Measurements from ENCODE around the gene ITGB7.
"Not testable (repeated sequence)": the region's sequence is repeated elsewhere in the genome, so short reads cannot be mapped to it uniquely, and the experiment has no call there.

The ITGB7 gene

GRCh38 chr12:53217051-53217930 lies 10.2 kb upstream of the ITGB7 start:
- ATAC-seq (no peak), DNase-seq (peak; percentile 78)

GRCh38 chr12:53215497-53215896 lies 8.4 kb upstream of the ITGB7 start:
- DNase-seq (no peak), ATAC-seq (no peak)

GRCh38 chr12:53214687-53215455 lies 7.8 kb upstream of the ITGB7 start:
- no peak for ATAC-seq
- DNase-seq, result no peak

DNA sequence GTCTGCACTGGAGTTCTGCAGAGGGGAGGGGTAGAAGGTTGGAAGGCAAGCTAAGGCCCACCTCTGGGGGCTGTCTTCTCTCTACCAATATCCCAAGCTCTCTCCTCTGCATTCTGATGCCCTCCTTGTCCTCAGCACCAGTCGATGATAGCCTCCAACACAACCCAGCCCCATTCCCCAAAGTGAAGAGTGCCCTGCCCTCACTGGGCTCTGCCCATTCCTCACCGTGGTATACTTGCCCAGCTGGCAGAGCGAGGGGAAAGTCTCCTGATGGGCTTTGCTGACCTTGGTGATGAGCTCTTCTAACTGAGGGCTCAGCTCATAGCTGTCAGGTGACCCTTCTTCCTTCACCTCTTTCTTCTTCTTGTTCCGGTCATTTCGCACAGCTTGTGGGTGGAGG lies 7.2 kb upstream of the ITGB7 start:
- no peak for DNase-seq
- ATAC-seq, result no peak

- peak; percentile 62 for ATAC-seq
- peak; percentile 92 for DNase-seq
Observed at GRCh38 chr12:53213348-53213747, 6.3 kb upstream of the ITGB7 start.

DNA sequence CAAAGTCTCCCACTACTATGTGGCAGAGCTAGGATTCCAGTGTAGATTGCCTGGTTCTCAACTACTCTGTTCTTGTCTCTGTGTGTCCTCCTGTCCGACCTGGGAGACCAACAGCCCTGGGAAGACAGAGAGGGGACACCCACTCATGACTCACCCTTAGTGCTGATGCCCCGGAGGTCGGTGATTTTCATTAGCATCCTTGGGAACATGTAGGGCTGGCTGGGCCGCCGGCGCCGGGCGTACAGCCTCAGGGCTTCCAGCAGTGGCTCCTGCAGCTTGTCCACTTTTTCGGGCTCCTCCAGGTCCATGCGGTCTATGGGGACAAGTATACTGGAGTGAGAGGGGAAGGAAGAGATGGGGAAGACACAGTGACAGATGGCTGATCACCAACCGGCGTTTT lies 5.9 kb upstream of the ITGB7 start:
- DNase-seq (no peak), ATAC-seq (no peak)

- no peak for ATAC-seq
- DNase-seq, result peak; percentile 49
Observed at GRCh38 chr12:53211476-53212381, 4.7 kb upstream of the ITGB7 start.

- DNase-seq, result no peak
Observed at GRCh38 chr12:53210843-53211242, 3.8 kb upstream of the ITGB7 start.

GRCh38 chr12:53208877-53209463 lies 1.9 kb upstream of the ITGB7 start:
- peak; percentile 50 for DNase-seq
- ATAC-seq, result peak; percentile 25

More at GRCh38 chr12:53210843-53211242, 3.8 kb upstream of the ITGB7 start:
- ATAC-seq, result no peak

GRCh38 chr12:53208435-53208834 lies 1.4 kb upstream of the ITGB7 start:
- DNase-seq, result no peak
- no peak for ATAC-seq

DNA sequence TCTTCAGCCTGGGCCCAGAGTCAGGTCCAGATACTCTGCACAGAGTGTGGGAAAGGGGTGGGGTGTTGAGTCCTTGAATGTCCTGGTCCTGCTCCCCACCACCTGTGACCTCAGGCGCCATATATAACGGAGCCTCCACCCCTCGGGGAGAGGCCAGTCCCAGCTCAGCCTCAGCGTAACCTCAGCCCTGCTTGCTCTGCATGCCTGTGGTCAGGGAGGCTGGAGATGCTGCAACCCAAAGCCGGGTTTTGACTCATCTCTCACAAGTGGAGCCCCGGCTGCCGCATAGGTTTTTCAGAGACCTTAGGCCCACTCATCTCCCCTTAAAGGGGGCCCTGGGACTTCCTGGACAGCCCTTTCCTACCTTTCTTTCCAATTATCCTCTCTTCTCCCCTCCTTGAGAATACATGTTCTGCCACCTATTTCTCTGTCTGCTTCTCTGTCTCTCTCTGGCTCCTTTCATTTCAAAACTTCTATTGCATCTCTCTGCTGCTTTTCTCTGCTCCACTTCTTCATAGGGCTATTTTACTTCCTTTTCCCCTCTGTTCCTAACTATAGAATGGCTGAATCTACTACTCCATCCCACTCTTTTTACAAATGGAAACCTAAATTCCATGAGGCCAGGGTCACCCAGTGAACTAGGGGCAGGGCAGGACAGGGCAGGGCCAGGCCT lies 1.2 kb downstream of the ITGB7 start:
- peak; percentile 87 for DNase-seq
- ATAC-seq, result peak; percentile 86

GRCh38 chr12:53204351-53204750 lies 2.7 kb downstream of the ITGB7 start:
- no peak for DNase-seq
- ATAC-seq, result no peak

- not testable (repeated sequence) for DNase-seq, ATAC-seq
Observed at GRCh38 chr12:53202316-53202715, 4.7 kb downstream of the ITGB7 start.

DNA sequence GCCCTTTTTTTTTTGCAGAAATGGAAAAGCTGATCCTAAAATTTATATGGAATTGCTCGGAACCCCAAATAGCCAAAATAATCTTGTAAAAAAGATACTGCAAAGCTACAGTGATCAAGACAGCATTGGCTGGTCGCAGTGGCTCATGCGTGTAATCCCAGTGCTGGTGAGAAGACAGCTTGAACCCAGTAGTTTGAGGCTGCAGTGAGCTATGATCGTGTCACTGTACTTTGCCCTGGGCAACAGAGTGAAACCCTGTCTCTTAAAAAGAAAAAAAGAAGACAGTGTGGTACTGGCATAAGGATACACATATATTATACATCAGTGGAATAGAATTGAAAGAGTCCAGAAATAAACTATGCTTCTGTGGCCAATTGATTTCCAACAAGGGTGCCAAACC lies 5.4 kb downstream of the ITGB7 start:
- DNase-seq (no peak), ATAC-seq (no peak)

DNA sequence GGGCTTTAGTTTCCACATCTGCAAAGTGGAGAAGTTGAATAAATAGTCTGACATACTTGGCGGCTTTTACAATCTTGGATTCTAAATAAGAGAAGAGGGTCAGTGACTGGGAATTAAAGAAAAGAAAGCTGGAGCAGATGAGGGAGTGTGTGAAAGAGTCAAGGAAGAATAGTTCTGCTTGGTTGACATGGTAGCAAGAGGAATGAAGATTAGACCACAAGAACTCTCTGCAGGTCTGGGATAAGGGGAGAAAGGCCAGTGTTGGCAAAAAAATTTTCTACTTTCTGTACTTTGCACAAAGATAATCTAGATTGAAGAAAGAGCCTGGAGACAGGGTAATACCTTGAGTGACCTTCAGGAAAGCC lies 5.9 kb downstream of the ITGB7 start:
- no peak for ATAC-seq
- DNase-seq, result no peak

DNA sequence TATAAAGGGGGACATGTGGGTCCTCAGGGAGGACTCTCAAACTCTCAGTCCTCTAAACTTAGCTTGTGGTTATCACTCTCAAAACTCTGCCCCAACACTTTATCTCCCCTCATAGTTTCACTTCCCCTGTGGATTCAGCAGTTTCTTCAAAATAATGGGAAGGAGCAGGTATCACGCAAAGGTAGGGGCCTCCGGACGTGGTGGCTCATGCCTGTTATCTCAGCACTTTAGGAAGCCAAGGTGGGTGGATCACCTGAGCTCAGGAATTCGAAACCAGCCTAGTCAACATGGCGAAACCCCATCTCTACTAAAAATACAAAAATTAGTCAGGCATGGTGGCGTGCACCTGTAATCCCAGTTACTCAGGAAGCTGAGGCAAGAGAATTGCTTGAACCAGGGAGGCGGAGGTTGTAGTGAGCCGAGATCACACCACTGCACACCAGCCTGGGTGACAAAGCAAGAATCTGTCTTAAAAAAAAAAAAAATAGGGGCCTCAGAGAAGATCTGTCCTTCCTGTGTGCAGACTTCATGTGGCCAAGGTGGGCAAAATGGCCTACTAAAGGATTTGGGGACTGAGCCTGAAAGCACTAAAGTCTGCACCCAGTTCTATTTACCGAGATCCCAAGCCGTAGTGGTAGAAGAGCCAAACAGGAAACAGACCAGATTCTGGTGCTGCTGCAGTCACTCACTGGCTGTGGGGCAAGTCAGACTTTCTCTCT lies 6.4 kb downstream of the ITGB7 start:
- no peak for DNase-seq

GRCh38 chr12:53200107-53200457 lies 7.0 kb downstream of the ITGB7 start:
- no peak for ATAC-seq
- DNase-seq, result no peak

More for the DNA sequence above, 6.4 kb downstream of the ITGB7 start:
- peak; percentile 25 for ATAC-seq

GRCh38 chr12:53199700-53200099 lies 7.4 kb downstream of the ITGB7 start:
- ATAC-seq (no peak), DNase-seq (no peak)

DNA sequence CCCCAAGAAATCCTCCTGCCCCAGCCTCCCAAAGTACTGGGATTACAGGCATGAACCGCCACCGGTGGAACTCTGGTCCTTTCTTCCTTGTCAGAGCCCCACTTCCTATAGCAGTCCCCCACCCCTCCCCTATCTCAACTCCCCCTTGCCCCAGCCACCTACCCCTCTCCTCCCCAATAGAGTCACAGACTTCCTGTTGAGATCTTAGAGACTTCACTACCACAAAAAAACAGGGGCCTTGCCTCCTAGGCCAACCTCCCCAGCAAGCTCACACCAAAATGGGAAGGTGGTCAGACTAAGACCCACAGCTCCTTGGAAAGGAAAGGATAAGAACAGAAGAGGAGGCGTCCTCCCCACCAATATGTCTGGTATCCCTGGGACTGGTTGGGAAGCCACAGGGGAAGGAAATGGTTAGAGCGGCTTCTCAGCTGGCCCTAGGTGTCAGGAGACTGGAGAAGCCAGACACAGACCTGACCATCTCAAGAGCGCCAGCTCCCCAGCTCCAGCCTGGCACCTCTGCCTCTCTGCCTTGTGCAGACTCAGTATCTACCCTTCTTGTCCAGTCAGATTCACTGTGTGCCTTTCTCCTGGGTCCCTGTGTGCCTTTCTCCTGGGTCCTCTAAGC lies 8.5 kb downstream of the ITGB7 start:
- no peak for ATAC-seq
- no peak for DNase-seq

DNA sequence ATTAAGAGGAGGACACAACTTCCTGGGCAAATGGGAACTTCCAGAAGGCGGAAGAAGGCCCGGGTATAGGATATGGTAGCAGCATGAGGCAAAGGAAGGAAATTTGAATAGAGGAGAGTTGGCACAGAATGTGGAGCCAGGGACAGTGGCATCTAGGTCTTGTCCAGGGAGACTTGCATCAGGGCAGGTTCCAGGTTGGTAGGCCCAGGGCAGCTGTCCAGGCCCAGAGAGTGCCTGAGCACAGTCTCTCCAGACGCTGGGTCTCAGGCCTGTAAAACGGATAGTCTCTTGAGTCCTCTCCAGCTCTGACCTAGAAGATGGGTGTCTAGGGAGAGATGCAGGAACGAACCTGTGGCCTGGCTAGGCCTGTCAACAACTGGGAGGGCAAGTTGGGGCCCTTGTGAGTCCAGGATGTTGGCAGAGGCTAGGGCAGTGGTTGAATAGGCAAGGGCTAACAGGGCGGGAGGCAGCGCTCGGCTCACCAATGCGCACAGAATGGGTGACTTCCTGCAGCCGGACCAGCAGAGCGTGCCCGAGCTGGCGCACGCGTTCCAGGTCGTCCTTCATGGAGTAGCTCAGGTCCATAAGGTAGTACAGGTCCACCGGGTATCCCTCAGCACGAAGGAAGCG lies 9.9 kb downstream of the ITGB7 start:
- DNase-seq (no peak), ATAC-seq (no peak)
